ENCODE measurements around the gene SNCAIP. TPM values are rescaled to one million over a fixed set of nuclear protein-coding genes. Genes with fewer than 3 reads are reported as not detected.

The SNCAIP gene
- total RNA-seq, 4 donors from 2014 or later: 11.5 to 36.3 (median 15.2) TPM

DNA sequence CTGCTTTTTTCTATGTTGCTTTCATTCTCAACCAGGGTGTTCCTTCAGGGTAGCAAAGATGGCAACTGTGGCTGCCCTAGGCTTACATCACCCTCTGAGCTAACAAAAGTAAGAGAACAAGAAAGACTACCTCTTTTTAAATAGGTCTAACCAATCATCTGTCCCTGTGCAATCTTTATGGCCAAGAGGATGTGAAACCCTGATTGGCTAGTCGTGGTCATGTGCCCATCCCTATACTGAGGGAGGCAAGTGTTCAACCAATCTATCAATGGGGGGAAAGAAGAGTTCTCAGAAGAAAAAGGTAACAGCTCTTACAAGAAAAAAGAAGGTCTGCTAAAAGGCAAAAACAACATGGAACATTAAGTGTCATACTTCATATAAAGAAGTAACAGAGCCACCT, 11.7 kb upstream of the SNCAIP start:
- ATAC-seq (ENCODE audit: low FRiP score): no peak
- no peak for DNase-seq (ENCODE audit: low spot score)
- TF ChIP-seq, protein P1, sequence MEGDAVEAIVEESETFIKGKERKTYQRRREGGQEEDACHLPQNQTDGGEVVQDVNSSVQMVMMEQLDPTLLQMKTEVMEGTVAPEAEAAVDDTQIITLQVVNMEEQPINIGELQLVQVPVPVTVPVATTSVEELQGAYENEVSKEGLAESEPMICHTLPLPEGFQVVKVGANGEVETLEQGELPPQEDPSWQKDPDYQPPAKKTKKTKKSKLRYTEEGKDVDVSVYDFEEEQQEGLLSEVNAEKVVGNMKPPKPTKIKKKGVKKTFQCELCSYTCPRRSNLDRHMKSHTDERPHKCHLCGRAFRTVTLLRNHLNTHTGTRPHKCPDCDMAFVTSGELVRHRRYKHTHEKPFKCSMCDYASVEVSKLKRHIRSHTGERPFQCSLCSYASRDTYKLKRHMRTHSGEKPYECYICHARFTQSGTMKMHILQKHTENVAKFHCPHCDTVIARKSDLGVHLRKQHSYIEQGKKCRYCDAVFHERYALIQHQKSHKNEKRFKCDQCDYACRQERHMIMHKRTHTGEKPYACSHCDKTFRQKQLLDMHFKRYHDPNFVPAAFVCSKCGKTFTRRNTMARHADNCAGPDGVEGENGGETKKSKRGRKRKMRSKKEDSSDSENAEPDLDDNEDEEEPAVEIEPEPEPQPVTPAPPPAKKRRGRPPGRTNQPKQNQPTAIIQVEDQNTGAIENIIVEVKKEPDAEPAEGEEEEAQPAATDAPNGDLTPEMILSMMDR (IDR thresholded peaks at IDR 0.05): no peak

DNA sequence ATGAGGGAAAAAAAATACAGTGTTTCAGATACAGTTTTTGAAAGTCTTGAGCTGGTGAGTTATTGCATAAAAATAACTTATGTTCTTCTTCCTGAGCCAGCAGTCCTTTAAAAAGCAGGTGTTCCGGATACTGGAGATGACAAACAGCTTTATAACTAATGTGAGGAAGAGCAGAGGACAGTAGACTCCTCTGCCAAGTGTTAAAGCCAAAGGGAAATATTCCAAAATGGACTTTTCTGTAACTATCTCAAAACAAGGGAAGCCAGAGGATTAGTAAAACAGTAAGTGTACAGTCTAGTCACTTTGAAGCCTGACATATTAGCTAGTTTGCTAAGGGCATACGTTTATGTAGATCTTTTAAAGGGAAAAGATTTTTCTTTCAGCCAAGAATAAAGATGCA, 11.0 kb upstream of the SNCAIP start:
- DNase-seq (ENCODE audit: low spot score) (no peak), ATAC-seq (ENCODE audit: low FRiP score) (peak; percentile 30)
- TF ChIP-seq, protein P1 (IDR thresholded peaks at IDR 0.05): no peak

DNA sequence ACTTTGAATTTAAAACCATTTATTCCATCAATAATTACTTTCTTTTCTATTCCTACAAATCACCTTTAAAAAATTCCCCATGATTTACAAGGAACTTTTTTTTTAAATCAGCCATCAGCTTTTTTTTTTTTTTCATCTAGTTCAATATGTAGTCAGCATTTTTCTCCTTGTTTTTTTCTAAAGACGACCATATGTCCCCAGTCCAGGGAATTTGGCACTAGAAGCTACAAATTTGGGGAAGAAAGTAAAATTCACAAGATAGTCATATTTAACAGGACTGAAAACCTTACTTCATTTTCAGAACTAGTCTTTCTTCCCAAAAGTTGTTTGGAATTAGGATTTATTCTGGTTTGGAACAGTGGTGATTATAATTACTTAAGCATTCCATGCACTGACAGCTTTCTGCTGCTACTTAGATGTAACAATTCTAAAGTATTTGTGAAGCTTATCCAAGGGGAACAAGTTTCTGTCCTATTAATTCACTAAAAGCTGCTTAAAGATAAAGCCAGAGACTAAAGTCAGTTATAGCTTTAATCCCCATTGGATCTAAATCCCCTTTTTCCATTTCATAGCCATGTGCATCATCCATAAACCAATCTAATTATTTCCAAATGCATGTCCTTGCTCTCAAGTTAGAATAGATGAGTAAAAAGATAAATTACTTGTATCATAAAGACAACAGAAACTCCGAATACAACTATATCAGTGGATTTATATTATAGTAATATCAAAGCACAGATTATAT, 7.4 kb upstream of the SNCAIP start:
- ATAC-seq (ENCODE audit: low FRiP score): no peak
- DNase-seq (ENCODE audit: low spot score): no peak
- TF ChIP-seq, protein P1 (IDR thresholded peaks at IDR 0.05): no peak

DNA sequence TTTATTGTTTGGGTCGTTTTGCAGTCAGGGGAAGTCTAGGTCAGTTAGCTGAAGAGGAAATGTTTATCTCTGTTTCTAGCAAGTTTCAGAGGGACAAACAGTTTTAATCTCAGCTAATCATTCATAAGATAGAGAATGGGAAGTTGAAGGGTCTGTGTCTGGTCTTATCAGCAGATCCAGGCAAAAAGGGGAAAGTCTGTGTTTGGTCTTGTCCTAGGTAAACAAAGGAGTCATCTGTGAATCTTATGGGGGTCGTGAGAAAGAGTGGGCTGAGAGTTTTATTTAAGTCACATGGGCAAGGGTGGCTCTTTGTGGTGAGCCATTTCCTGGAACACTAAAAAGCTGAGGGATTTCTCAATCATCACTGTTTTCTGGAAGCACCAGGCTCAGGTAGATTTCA, 5.6 kb upstream of the SNCAIP start:
- DNase-seq (ENCODE audit: low spot score) (no peak), ATAC-seq (ENCODE audit: low FRiP score) (no peak)
- TF ChIP-seq, protein P1 (IDR thresholded peaks at IDR 0.05): no peak

DNA sequence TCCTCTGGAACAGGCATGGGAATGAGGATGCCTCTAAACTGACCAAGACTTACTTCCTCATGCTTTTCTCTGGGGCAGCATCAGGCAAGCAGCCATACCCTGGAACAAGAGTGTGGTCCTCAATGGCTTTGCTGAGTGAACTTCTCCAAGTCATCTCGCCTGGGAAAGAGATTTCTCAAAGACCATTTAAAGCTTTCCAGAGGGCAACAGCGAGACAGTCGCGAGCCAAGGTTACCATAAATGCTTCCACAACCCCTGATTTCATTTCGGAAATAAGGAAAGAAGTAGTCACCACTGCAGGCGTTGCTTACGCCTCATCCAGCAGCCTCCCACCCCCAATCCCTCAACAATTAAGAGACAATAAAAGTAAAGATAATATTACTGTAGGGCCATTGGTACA, 1.1 kb upstream of the SNCAIP start:
- ATAC-seq (ENCODE audit: low FRiP score): no peak
- TF ChIP-seq, protein P1 (IDR thresholded peaks at IDR 0.05): no peak
- no peak for DNase-seq (ENCODE audit: low spot score)

DNA sequence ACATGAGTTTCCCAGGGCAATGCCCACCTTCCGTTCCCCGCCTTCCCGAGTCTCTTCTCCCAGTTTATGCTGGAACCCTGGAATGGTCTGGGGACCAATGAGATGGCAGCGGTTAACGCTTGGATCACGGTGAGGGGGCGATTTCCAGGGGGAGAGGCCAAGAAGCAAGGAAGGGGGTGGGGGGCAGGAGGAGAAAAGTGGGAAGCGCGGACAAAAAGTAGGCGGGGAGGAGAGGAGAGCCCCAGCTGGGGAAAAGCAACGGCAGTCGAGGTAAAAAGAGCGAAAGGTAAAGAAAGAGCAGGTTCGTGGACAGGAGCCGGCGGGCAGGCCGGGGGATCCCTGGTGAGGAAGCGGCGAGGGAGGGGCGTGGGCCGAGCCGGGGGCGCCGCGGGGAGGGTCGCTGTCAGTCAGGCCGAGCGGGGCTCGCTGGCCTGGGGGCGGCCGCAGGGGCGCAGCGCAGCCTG, 508 bp upstream of the SNCAIP start:
- ATAC-seq (ENCODE audit: low FRiP score): peak; percentile 53
- DNase-seq (ENCODE audit: low spot score): no peak
- TF ChIP-seq, protein P1 (IDR thresholded peaks at IDR 0.05): no peak

All from omental fat pad (tissue), 4 donors.